K562 (cell line): ENCODE data around the gene KCNJ2. TPM values are rescaled to one million over a fixed set of nuclear protein-coding genes. Genes with fewer than 3 reads are reported as not detected.

Experiments used
- ATAC-seq: fragments of 200-7000 bp; cut with Tn5 transposase; 3 replicates; pipeline ENCODE4 v1.9.1; 2020; ENCODE audit warnings: moderate library complexity
- BruUV-seq: library from RNA; stranded (reverse); fragments of 400-500 nt; replicated peaks from 2 replicates; lab custom pipeline; 2021; lab: Mats Ljungman, UMichigan
- CTCF ChIA-PET: fragments of 300-600 bp; formaldehyde crosslinking; extraction: SDS; loops from one replicate; lab custom pipeline; 2021; ENCODE audit warnings: low intra/inter-chr PET ratio; lab: Yijun Ruan, JAX
- POLR2A ChIA-PET: fragments of 300-600, 350-650 bp; sonication (Branson Sonifier 250); formaldehyde crosslinking; extraction: SDS; loops from one replicate; lab custom pipeline; 2021; ENCODE audit warnings: antibody characterized with exemption, inconsistent platforms; lab: Yijun Ruan, JAX
- DNase-seq, 4 experiments: peaks; one replicate each; pipeline versions ENCODE4 v3.0.0 to v3.0.0-alpha.2; 2011 to 2018; ENCODE audit warnings: low spot score in 3 of 4, mixed read lengths in 3 of 4; ENCODE audit errors: extremely low read depth in 1 of 4
- FAIRE-seq: peaks from 2 replicates; lab custom pipeline; 2011; peaks lifted over from hg19 to GRCh38; lab: Jason Lieb, UNC
- H2AFZ ChIP-seq: 2 replicates; pipeline ENCODE4 v1.6.0; 2011; ENCODE audit warnings: low read depth, low read length, control low read depth, inconsistent platforms
- H3K27ac ChIP-seq: fragments of 200-600 bp; 3 replicates; pipeline ENCODE4 v1.8.0; 2011; ENCODE audit warnings: low read depth, mild to moderate bottlenecking, control low read depth, inconsistent platforms, low read length, moderate library complexity, mixed read lengths; ENCODE audit errors: extremely low read depth
- H3K27me3 ChIP-seq, 2 experiments: fragments of 300-600 bp in 1 of 2; 2 replicates in 1 of 2; 3 replicates in 1 of 2; pipeline versions ENCODE4 v1.6.0 to v1.8.0; 2011; ENCODE audit warnings: inconsistent platforms in 2 of 2, low read length in 2 of 2, mild to moderate bottlenecking in 1 of 2, mixed read lengths in 1 of 2, moderate library complexity in 1 of 2; ENCODE audit not compliant: control insufficient read depth in 2 of 2, insufficient read depth in 2 of 2
- H3K36me3 ChIP-seq: fragments of 300-600 bp; 3 replicates; pipeline ENCODE4 v1.8.0; 2011; ENCODE audit warnings: mild to moderate bottlenecking, low read length, inconsistent platforms; ENCODE audit not compliant: control insufficient read depth, insufficient read depth
- H3K4me1 ChIP-seq, 2 experiments: fragments of 200-600 bp in 1 of 2; replicated peaks in 1 of 2; 2 replicates in 1 of 2; 3 replicates in 1 of 2; pipeline versions ENCODE4 v1.5.1 to v1.8.0; 2011; ENCODE audit warnings: inconsistent platforms in 2 of 2, low read length in 2 of 2, mild to moderate bottlenecking in 1 of 2, mixed read lengths in 1 of 2, moderate library complexity in 1 of 2; ENCODE audit not compliant: control insufficient read depth in 2 of 2, insufficient read depth in 2 of 2
- H3K4me2 ChIP-seq: 2 replicates; pipeline ENCODE4 v1.6.1; 2011; ENCODE audit warnings: low read length, control low read depth, inconsistent platforms, mixed read lengths; ENCODE audit not compliant: insufficient read depth
- H3K4me3 ChIP-seq: fragments of 200-600 bp; sonication (generic), shearing (Covaris generic); 2 replicates; pipeline ENCODE4 v1.5.1; 2016; ENCODE audit warnings: control low read depth, inconsistent platforms
- H3K79me2 ChIP-seq: fragments of 200-600 bp; 3 replicates; pipeline ENCODE4 v1.8.0; 2011; ENCODE audit warnings: low read length, inconsistent platforms; ENCODE audit not compliant: control insufficient read depth, insufficient read depth
- H3K9ac ChIP-seq, 2 experiments: 2 replicates each; pipeline versions ENCODE4 v1.6.0 to v1.6.1; 2011; ENCODE audit warnings: low read depth in 2 of 2, low read length in 2 of 2, control low read depth in 1 of 2, inconsistent platforms in 1 of 2, mild to moderate bottlenecking in 1 of 2, mixed read lengths in 1 of 2; ENCODE audit not compliant: insufficient read depth in 1 of 2
- H3K9me1 ChIP-seq: one replicate; pipeline ENCODE4 v1.6.0; 2011; ENCODE audit warnings: inconsistent platforms, mild to moderate bottlenecking, low read length, moderate library complexity; ENCODE audit not compliant: control insufficient read depth, insufficient read depth
- H3K9me3 ChIP-seq: replicated peaks from 2 replicates; pipeline ENCODE4 v1.5.1; 2011; ENCODE audit warnings: low read depth, low read length, inconsistent platforms; ENCODE audit not compliant: control insufficient read depth, insufficient read depth
- H4K20me1 ChIP-seq: replicated peaks from 2 replicates; pipeline ENCODE4 v1.6.1; 2011; ENCODE audit warnings: low read length, inconsistent platforms, mixed read lengths; ENCODE audit not compliant: control insufficient read depth, insufficient read depth
- CBX3 ChIP-seq, 2 experiments: IDR thresholded peaks; 1 replicate in 1 of 2; 2 replicates in 1 of 2; pipeline ENCODE4 v1.6.1; 2012; ENCODE audit warnings: inconsistent platforms in 2 of 2, low read length in 2 of 2, borderline replicate concordance in 1 of 2, control low read depth in 1 of 2
- FOSL1 ChIP-seq: fragments of 200-800 bp; sonication (Bioruptor generic); conservative IDR thresholded peaks from 2 replicates; pipeline ENCODE4 v1.6.1; 2016; ENCODE audit warnings: missing genetic modification characterization, missing compliant biosample characterization
- HDAC3 ChIP-seq: fragments of 450-650 bp; IDR thresholded peaks from 2 replicates; pipeline ENCODE4 v1.6.1; 2018; ENCODE audit warnings: borderline replicate concordance, mild to moderate bottlenecking, moderate library complexity; ENCODE audit not compliant: partially characterized antibody
- NFYB ChIP-seq: IDR thresholded peaks from 2 replicates; pipeline ENCODE4 v1.6.1; 2011; ENCODE audit warnings: mild to moderate bottlenecking, moderate library complexity; ENCODE audit not compliant: insufficient read length; ENCODE audit errors: extremely low read depth
- SIRT6 ChIP-seq: IDR thresholded peaks from one replicate; pipeline ENCODE4 v1.6.1; 2012; ENCODE audit warnings: low read depth, mild to moderate bottlenecking, control low read depth, inconsistent platforms, low read length, moderate library complexity
- TCFL5 ChIP-seq: fragments of 250-450 bp; sonication (Bioruptor Pico); conservative IDR thresholded peaks from 2 replicates; pipeline ENCODE4 v1.6.1; 2021; ENCODE audit warnings: mild to moderate bottlenecking, moderate library complexity, matching md5 sums
- ZNF146 ChIP-seq: IDR thresholded peaks from one replicate; pipeline ENCODE4 v1.6.1; 2018; ENCODE audit warnings: missing compliant biosample characterization; ENCODE audit not compliant: unreplicated experiment
- ZNF347 ChIP-seq: fragments of 450-650 bp; formaldehyde crosslinking; IDR thresholded peaks from 2 replicates; pipeline ENCODE4 v1.4.0; 2020; ENCODE audit warnings: low read depth, mild to moderate bottlenecking, moderate library complexity
- ZNF766 ChIP-seq: fragments of 200-800 bp; sonication (Bioruptor generic); conservative IDR thresholded peaks from 2 replicates; pipeline ENCODE4 v1.6.1; 2016; ENCODE audit warnings: missing genetic modification characterization, missing compliant biosample characterization
- WGBS: fragments of 100-300 bp; shearing (Covaris generic); methylation state at CpG from one replicate; pipeline ENCODE4 v1.1.6; 2016; ENCODE audit warnings: low coverage, mixed read lengths; ENCODE audit not compliant: insufficient coverage; ENCODE audit errors: missing lambda C conversion rate; 5-methylcytosine and 5-hydroxymethylcytosine counted together
- in situ Hi-C: fragments of 300-500 bp; cut with MboI; formaldehyde crosslinking; loops from 4 replicates; pipeline ENCODE4 v1.15.0; 2018; ENCODE audit warnings: inconsistent platforms, mixed read lengths
- intact Hi-C: fragments of 100-400 bp; cut with micrococcal nuclease; formaldehyde crosslinking; loops from 2 replicates; pipeline ENCODE4 v1.14.2; 2022
- polyA plus RNA-seq, 8 experiments: library from polyadenylated mRNA; depleted of rRNA in 4 of 8; stranded (reverse) in 5 of 8; unstranded in 3 of 8; fragments of >200 nt; fragmentation: Nextera tagmentation in 2 of 8; fragmentation: Illumina TruSeq in 1 of 8; extraction: Ambion mirVana in 2 of 8; extraction: Trizol in 1 of 8; gene quantifications; 2 replicates each; pipeline versions ENCODE4 v1.2.1 to v1.2.3, GENCODE V29; 2011 to 2014; ENCODE audit warnings: inconsistent platforms in 1 of 8, missing spikeins in 1 of 8
- total RNA-seq, 7 experiments: library from RNA; depleted of rRNA in 6 of 7; stranded (reverse); fragments of >200 nt in 6 of 7; fragmentation: Illumina TruSeq in 2 of 7; extraction: Trizol in 2 of 7; gene quantifications; 2 replicates each; pipeline versions ENCODE4 v1.2.1 to v1.2.3, GENCODE V29; 2011 to 2021; ENCODE audit warnings: low replicate concordance in 1 of 7
- TF ChIP-seq, protein P1 (sequence below): fragments of 450-650 bp; IDR thresholded peaks from 2 replicates; pipeline ENCODE4 v1.6.1; 2017; ENCODE audit warnings: antibody characterized with exemption
- TF ChIP-seq, protein P2 (sequence below): fragments of 250-450 bp; sonication (Bioruptor Pico); IDR thresholded peaks from 2 replicates; pipeline ENCODE4 v1.8.0; 2022; ENCODE audit warnings: inconsistent platforms

Gene KCNJ2
- total and polyA plus RNA-seq, 9 of the 15 experiments (the other 6 are each of a cell fraction or from before 2014, with no cell fraction given) = not detected

DNA sequence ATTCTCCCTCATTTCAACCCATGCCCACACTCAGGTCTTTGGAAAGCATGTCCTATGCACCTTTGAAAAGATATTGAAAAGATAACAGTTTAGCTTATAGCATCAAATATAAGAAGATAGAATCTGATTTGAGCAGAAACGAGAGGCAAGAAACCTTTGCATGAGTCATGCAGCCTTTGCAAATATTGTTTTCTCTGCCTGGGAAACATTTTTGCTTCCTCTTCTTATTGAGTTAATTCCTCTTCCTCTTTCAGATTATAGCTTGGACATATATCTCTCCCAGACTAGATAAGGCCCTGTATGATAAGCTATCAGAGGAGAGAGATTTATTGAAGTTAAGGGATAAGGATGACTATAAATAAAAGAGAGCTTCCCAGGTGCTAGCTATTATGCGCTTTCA is 46.1 kb upstream of the KCNJ2 start:
- H3K9ac ChIP-seq = no peak overlapping the region

DNA sequence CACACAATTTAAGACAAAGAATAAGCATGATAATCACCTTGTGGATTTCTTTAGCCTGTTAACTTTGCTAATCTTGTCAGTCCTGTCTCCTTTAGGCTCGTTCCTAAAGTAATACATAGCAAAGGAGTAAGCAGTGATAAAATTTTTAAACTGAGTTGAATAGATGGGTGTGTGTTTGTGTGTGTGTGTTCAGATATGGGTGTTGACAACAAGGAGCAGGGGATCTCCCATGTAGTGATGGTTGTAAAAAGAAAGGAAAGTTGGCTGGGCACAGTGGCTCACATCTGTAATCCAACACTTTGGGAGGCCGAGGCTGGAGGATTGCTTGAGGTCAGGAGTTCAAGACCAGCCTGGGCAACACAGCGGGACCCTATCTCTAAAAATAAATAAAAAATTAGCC is 44.6 kb upstream of the KCNJ2 start:
- Histone ChIP-seq H3K36me3 (peaks cover 58% of the 10 kb centered on the region; the same call in 2 of the 3 replicates), H3K9ac (no peak overlapping the region), H2AFZ (no peak overlapping the region), H3K27me3 (no peaks in the 10 kb centered on the region), H3K4me1 (peaks cover 0 to 12% of the 10 kb centered on the region in 2 experiments; a peak in 2 of 5 replicates), H4K20me1 (0 out of 2 replicates have a peak, but pooled peaks cover 4% of the 10 kb centered on the region), H3K4me2 (no peak overlapping the region), H3K79me2 (peaks cover 83% of the 10 kb centered on the region), H3K9me3 (no peaks in the 10 kb centered on the region), H3K27ac (no peak overlapping the region), H3K9me1 (no peaks in the 10 kb centered on the region), H3K4me3 (no peak overlapping the region)
- in situ Hi-C loops (no loop called here), intact Hi-C loops (no loop called here)
- ATAC-seq (no peak), FAIRE-seq (no peak), DNase-seq (no peak)
- BruUV-seq = no TSS peak
- 25% methylated on average over 3 of the region's 3 CpGs for WGBS
- ChIA-PET POLR2A (no interaction called here), CTCF (no interaction called here)
- TF ChIP-seq ZNF347 (no peak), HDAC3 (no peak), TCFL5 (no peak), CBX3 (IDR thresholded peaks at IDR 0.05; ENCODE audit: borderline replicate concordance in 1 of 2, low read length in 2 of 2) (no peak), ZNF146 (CRISPR knock-in tag) (no peak), NFYB (no peak), SIRT6 (no peak)
- TF ChIP-seq, protein P1, sequence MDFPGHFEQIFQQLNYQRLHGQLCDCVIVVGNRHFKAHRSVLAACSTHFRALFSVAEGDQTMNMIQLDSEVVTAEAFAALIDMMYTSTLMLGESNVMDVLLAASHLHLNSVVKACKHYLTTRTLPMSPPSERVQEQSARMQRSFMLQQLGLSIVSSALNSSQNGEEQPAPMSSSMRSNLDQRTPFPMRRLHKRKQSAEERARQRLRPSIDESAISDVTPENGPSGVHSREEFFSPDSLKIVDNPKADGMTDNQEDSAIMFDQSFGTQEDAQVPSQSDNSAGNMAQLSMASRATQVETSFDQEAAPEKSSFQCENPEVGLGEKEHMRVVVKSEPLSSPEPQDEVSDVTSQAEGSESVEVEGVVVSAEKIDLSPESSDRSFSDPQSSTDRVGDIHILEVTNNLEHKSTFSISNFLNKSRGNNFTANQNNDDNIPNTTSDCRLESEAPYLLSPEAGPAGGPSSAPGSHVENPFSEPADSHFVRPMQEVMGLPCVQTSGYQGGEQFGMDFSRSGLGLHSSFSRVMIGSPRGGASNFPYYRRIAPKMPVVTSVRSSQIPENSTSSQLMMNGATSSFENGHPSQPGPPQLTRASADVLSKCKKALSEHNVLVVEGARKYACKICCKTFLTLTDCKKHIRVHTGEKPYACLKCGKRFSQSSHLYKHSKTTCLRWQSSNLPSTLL = no peak
- TF ChIP-seq, protein P2, sequence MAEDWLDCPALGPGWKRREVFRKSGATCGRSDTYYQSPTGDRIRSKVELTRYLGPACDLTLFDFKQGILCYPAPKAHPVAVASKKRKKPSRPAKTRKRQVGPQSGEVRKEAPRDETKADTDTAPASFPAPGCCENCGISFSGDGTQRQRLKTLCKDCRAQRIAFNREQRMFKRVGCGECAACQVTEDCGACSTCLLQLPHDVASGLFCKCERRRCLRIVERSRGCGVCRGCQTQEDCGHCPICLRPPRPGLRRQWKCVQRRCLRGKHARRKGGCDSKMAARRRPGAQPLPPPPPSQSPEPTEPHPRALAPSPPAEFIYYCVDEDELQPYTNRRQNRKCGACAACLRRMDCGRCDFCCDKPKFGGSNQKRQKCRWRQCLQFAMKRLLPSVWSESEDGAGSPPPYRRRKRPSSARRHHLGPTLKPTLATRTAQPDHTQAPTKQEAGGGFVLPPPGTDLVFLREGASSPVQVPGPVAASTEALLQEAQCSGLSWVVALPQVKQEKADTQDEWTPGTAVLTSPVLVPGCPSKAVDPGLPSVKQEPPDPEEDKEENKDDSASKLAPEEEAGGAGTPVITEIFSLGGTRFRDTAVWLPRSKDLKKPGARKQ (CRISPR knock-in tag) = no peak

More for the DNA sequence above, 46.1 kb upstream of the KCNJ2 start:
- Histone ChIP-seq H3K27ac (no peak overlapping the region), H3K27me3 (no peaks in the 10 kb centered on the region), H3K9me1 (no peaks in the 10 kb centered on the region), H2AFZ (no peak overlapping the region), H3K4me2 (no peak overlapping the region), H3K4me1 (peaks cover 0 to 12% of the 10 kb centered on the region in 2 experiments; a peak in 2 of 5 replicates), H3K9me3 (no peaks in the 10 kb centered on the region), H3K36me3 (peaks cover 64% of the 10 kb centered on the region; the same call in 2 of the 3 replicates), H3K79me2 (peaks cover 94% of the 10 kb centered on the region), H3K4me3 (no peak overlapping the region), H4K20me1 (0 out of 2 replicates have a peak, but pooled peaks cover 4% of the 10 kb centered on the region)
- BruUV-seq = no TSS peak
- DNase-seq (no peak), ATAC-seq (no peak), FAIRE-seq (no peak)
- intact Hi-C loops = no loop called here
- ChIA-PET CTCF (no interaction called here), POLR2A (no interaction called here)
- 25% methylated on average over 2 of the region's 2 CpGs for WGBS
- in situ Hi-C loops = no loop called here
- no peak for TF ChIP-seq ZNF146 (CRISPR knock-in tag)
- TF ChIP-seq ZNF766 (CRISPR knock-in tag) = peak; percentile 76
- TF ChIP-seq FOSL1 (tag) = 0 out of 2 replicates have a peak, but pooled peaks have one; percentile 19
